Right lobe of liver (tissue), 6 donors: ENCODE data around the gene SBF2. TPM values are rescaled to one million over a fixed set of nuclear protein-coding genes. Genes with fewer than 3 reads are reported as not detected.

Experiments
- ATAC-seq, 4 donors: fragments of 200-7000 bp; cut with Tn5 transposase; one replicate each; pipeline ENCODE4 v1.9.1; 2020; ENCODE audit warnings: mild to moderate bottlenecking in 4 of 4, moderate library complexity in 4 of 4
- DNase-seq, 3 donors: peaks; one replicate each; pipeline ENCODE4 v3.0.0-alpha.2; 2020
- H3K27ac ChIP-seq, 3 donors: fragments of 200-600 bp; one replicate each; pipeline ENCODE4 v1.8.0; 2022
- H3K27me3 ChIP-seq, 2 donors: fragments of 200-600 bp; one replicate each; pipeline ENCODE4 v1.8.0; 2022
- H3K36me3 ChIP-seq, 4 donors: fragments of 200-600 bp; sonication (generic) in 1 of 4; one replicate each; pipeline versions ENCODE4 v1.5.1 to v1.8.0; 2017 to 2022; ENCODE audit warnings: control low read depth in 1 of 4
- H3K4me1 ChIP-seq, 4 donors: fragments of 200-600 bp; sonication (generic) in 1 of 4; one replicate each; pipeline versions ENCODE4 v1.5.1 to v1.8.0; 2017 to 2022; ENCODE audit warnings: control low read depth in 1 of 4
- H3K4me3 ChIP-seq, 3 donors: fragments of 200-600 bp; one replicate each; pipeline ENCODE4 v1.8.0; 2022
- H3K9me3 ChIP-seq, 4 donors: fragments of 200-600 bp; sonication (generic) in 1 of 4; one replicate each; pipeline versions ENCODE4 v1.5.1 to v1.8.0; 2017 to 2022; ENCODE audit warnings: control low read depth in 1 of 4
- POLR2A ChIP-seq: fragments of 450-650 bp; IDR thresholded peaks from one replicate; pipeline ENCODE4 v1.6.1; 2017; ENCODE audit warnings: antibody characterized with exemption, mild to moderate bottlenecking
- WGBS: methylation state at CpG from one replicate; pipeline ENCODE4 v1.1.6; 2018; ENCODE audit warnings: low coverage, low lambda C conversion rate; ENCODE audit not compliant: insufficient coverage; ENCODE audit errors: missing lambda C conversion rate; 5-methylcytosine and 5-hydroxymethylcytosine counted together
- intact Hi-C, 2 donors: fragments of 100-400 bp; cut with DNase I; formaldehyde crosslinking; loops; one replicate each; pipeline versions ENCODE4 v1.11.2 to v1.14.1; 2022
- total RNA-seq, 6 experiments: library from RNA; depleted of rRNA in 2 of 6; stranded (reverse); fragments of >200 nt in 2 of 6; fragmentation: NEBNext Ultra II Directional in 3 of 6; extraction: Animal tissue kit (Norgen Biotek cat#: 25700) in 3 of 6; gene quantifications; one replicate each; pipeline versions ENCODE4 v1.1.0 to v1.2.4, GENCODE V29; 2016 to 2023
- TF ChIP-seq, protein P1 (sequence below), 4 donors: fragments of 200-600 bp in 3 of 4; fragments of 450-650 bp in 1 of 4; IDR thresholded peaks; one replicate each; pipeline versions ENCODE4 v1.5.1 to v1.8.0; 2016 to 2022; ENCODE audit warnings: antibody characterized with exemption in 4 of 4, mild to moderate bottlenecking in 2 of 4
- donor health status: DM: no; HTN: yes; CAD: no.
- donor health status: DM: no; HTN: no; CAD: no.
- donor health status: DM: no; HTN: no; CAD: no.
- donor health status: DM: no; HTN: yes; CAD: no.
- donor health status: DM: no; HTN: yes; CAD: no.

Gene SBF2
- total RNA-seq, 6 experiments from 2014 or later: 13.7 to 28.4 (median 21.3) TPM

DNA sequence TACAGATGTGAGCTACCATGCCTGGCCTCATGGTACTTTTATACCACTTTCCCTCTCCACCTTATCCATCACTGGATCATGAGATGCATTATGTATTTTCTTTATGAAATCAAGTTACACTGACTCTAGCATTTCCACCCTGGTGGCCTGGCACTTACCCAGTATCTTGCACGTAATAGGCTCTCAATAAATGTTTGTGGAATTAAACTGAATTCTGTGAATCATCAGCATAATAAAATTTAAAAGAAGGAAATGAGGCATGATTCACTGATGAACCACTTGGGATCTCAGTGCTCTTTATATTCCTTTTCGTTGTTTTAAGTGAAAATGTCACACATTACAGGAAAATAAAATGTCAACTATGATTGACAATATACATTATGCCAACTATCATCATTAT is 35.9 kb upstream of the SBF2 start:
- DNase-seq (no peak), ATAC-seq (no peak)
- Histone ChIP-seq H3K27me3 (no peaks in the 10 kb centered on the region), H3K9me3 (no peaks in the 10 kb centered on the region), H3K4me1 (peaks cover 0 to 41% (median 17%) of the 10 kb centered on the region in 4 donors), H3K4me3 (no peak overlapping the region), H3K27ac (no peak overlapping the region), H3K36me3 (no peaks in the 10 kb centered on the region)
- intact Hi-C loops: loop anchor here in 1 of 2 donors (5.0 kb wide), 1 partner anchor 37 kb away; no protein-coding TSS in a partner anchor
- TF ChIP-seq POLR2A: no peak
- TF ChIP-seq, protein P1, sequence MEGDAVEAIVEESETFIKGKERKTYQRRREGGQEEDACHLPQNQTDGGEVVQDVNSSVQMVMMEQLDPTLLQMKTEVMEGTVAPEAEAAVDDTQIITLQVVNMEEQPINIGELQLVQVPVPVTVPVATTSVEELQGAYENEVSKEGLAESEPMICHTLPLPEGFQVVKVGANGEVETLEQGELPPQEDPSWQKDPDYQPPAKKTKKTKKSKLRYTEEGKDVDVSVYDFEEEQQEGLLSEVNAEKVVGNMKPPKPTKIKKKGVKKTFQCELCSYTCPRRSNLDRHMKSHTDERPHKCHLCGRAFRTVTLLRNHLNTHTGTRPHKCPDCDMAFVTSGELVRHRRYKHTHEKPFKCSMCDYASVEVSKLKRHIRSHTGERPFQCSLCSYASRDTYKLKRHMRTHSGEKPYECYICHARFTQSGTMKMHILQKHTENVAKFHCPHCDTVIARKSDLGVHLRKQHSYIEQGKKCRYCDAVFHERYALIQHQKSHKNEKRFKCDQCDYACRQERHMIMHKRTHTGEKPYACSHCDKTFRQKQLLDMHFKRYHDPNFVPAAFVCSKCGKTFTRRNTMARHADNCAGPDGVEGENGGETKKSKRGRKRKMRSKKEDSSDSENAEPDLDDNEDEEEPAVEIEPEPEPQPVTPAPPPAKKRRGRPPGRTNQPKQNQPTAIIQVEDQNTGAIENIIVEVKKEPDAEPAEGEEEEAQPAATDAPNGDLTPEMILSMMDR (IDR thresholded peaks at IDR 0.05): no peak
- 47% methylated on average over 2 of the region's 2 CpGs for WGBS

GRCh38 chr11:10329356-10329755 is 35.3 kb upstream of the SBF2 start:
- Histone ChIP-seq H3K9me3 (no peaks in the 10 kb centered on the region), H3K27ac (peak overlapping the region in 1 of 3 donors; percentile 13), H3K36me3 (no peaks in the 10 kb centered on the region), H3K27me3 (no peaks in the 10 kb centered on the region), H3K4me1 (peaks cover 0 to 46% (median 20%) of the 10 kb centered on the region in 4 donors), H3K4me3 (no peak overlapping the region)
- DNase-seq (no peak), ATAC-seq (no peak)
- WGBS: 80% methylated on average over 2 of the region's 2 CpGs
- TF ChIP-seq POLR2A: no peak
- TF ChIP-seq, protein P1 (IDR thresholded peaks at IDR 0.05): no peak
- intact Hi-C loops: loop anchor here in 1 of 2 donors (5.0 kb wide), 1 partner anchor 38 kb away; no protein-coding TSS in a partner anchor

GRCh38 chr11:10328314-10329098 is 34.5 kb upstream of the SBF2 start:
- ATAC-seq: peak in 2 of 4 donors; percentile 1 to 2
- 34% methylated on average over 3 of the region's 3 CpGs for WGBS
- peak overlapping the region in 2 of 3 donors; percentile 13 to 65 for H3K27ac ChIP-seq

GRCh38 chr11:10327254-10327653 is 33.2 kb upstream of the SBF2 start:
- no peak for TF ChIP-seq POLR2A
- TF ChIP-seq, protein P1 (IDR thresholded peaks at IDR 0.05): no peak
- H3K4me1 ChIP-seq: peaks cover 0 to 61% (median 25%) of the 10 kb centered on the region in 4 donors
- no peak overlapping the region for H3K4me3 ChIP-seq
- intact Hi-C loops: loop anchor here in 1 of 2 donors (5.0 kb wide), 1 partner anchor 40 kb away; no protein-coding TSS in a partner anchor
- no peak for DNase-seq
- H3K27ac ChIP-seq: peak overlapping the region; percentile 65 to 81 (median 78)
- no peaks in the 10 kb centered on the region for H3K36me3 ChIP-seq
- H3K27me3 ChIP-seq: no peaks in the 10 kb centered on the region
- H3K9me3 ChIP-seq: no peaks in the 10 kb centered on the region
- ATAC-seq: peak; percentile 49 to 69 (median 56)

More at GRCh38 chr11:10328314-10329098, 34.5 kb upstream of the SBF2 start:
- intact Hi-C loops: loop anchor here in 1 of 2 donors (5.0 kb wide), 1 partner anchor 39 kb away; no protein-coding TSS in a partner anchor
- H3K27me3 ChIP-seq: no peaks in the 10 kb centered on the region
- no peak for TF ChIP-seq POLR2A
- TF ChIP-seq, protein P1 (IDR thresholded peaks at IDR 0.05): no peak
- DNase-seq: no peak
- H3K36me3 ChIP-seq: no peaks in the 10 kb centered on the region
- H3K4me3 ChIP-seq: no peak overlapping the region
- H3K4me1 ChIP-seq: peaks cover 0 to 49% (median 21%) of the 10 kb centered on the region in 4 donors
- H3K9me3 ChIP-seq: no peaks in the 10 kb centered on the region
